GM12878 (cell line): ENCODE results near the gene CGREF1.

ENCODE experiments used
- CTCF ChIP-seq, 3 experiments: IDR thresholded peaks in 2 of 3; conservative IDR thresholded peaks in 1 of 3; 2 replicates each; pipeline ENCODE4 v1.5.1; 2011; ENCODE audit warnings: low read depth in 3 of 3, low read length in 3 of 3, mild to moderate bottlenecking in 3 of 3, control low read depth in 2 of 3, moderate library complexity in 2 of 3, inconsistent platforms in 1 of 3, mixed read lengths in 1 of 3; ENCODE audit not compliant: control insufficient read depth in 2 of 3, insufficient read depth in 1 of 3; ENCODE audit errors: extremely low read depth in 1 of 3
- ELK1 ChIP-seq: IDR thresholded peaks from 2 replicates; pipeline ENCODE4 v1.6.1; 2012; ENCODE audit warnings: low read depth, low read length, improper control_type of control experiment
- JUND ChIP-seq: IDR thresholded peaks from 2 replicates; pipeline ENCODE4 v1.6.1; 2012; ENCODE audit warnings: low read depth, mild to moderate bottlenecking, low read length, improper control_type of control experiment, moderate library complexity
- POLR2A ChIP-seq: IDR thresholded peaks from 2 replicates; pipeline ENCODE4 v1.6.1; 2011; ENCODE audit warnings: low read depth, mild to moderate bottlenecking, low read length
- POLR2AphosphoS5 ChIP-seq: IDR thresholded peaks from 2 replicates; pipeline ENCODE4 v1.6.1; 2011; ENCODE audit warnings: mild to moderate bottlenecking, low read length, inconsistent platforms
- YY1 ChIP-seq: IDR thresholded peaks from 2 replicates; pipeline ENCODE4 v1.6.1; 2011; ENCODE audit warnings: low read depth, mild to moderate bottlenecking, low read length
- TF ChIP-seq, protein P1 (sequence below): fragments of 450-650 bp; IDR thresholded peaks from 2 replicates; pipeline ENCODE4 v1.6.1; 2018; ENCODE audit warnings: mild to moderate bottlenecking, low read depth, moderate library complexity; ENCODE audit not compliant: partially characterized antibody

DNA sequence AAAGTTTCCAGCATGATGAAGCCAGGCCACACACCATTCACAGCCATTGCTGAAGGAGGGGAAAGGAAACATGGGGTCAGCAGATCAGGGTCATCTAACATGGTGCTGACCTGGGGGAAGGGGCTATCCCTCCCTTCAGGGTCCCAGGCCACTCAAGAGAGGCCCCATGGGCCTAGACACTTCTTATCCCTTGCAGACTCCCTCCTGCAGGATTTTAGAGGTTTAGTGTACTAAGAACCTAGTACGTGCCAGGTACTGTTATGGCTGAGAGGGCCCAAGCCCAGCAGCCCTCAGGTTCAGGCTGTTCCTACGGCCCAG is 23.5 kb downstream of the CGREF1 start:
- no peak for TF ChIP-seq POLR2A
- TF ChIP-seq POLR2AphosphoS5: no peak
- TF ChIP-seq, protein P1, sequence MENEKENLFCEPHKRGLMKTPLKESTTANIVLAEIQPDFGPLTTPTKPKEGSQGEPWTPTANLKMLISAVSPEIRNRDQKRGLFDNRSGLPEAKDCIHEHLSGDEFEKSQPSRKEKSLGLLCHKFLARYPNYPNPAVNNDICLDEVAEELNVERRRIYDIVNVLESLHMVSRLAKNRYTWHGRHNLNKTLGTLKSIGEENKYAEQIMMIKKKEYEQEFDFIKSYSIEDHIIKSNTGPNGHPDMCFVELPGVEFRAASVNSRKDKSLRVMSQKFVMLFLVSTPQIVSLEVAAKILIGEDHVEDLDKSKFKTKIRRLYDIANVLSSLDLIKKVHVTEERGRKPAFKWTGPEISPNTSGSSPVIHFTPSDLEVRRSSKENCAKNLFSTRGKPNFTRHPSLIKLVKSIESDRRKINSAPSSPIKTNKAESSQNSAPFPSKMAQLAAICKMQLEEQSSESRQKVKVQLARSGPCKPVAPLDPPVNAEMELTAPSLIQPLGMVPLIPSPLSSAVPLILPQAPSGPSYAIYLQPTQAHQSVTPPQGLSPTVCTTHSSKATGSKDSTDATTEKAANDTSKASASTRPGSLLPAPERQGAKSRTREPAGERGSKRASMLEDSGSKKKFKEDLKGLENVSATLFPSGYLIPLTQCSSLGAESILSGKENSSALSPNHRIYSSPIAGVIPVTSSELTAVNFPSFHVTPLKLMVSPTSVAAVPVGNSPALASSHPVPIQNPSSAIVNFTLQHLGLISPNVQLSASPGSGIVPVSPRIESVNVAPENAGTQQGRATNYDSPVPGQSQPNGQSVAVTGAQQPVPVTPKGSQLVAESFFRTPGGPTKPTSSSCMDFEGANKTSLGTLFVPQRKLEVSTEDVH: no peak
- TF ChIP-seq YY1: no peak
- TF ChIP-seq JUND: no peak
- no peak for TF ChIP-seq ELK1
- no peak for TF ChIP-seq CTCF (IDR thresholded peaks at IDR 0.05 in 2 of 3, conservative IDR thresholded peaks at IDR 0.05 in 1 of 3; ENCODE audit: control insufficient read depth in 2 of 3, extremely low read depth in 1 of 3, insufficient read depth in 1 of 3, low read depth in 3 of 3, low read length in 3 of 3)
